Measurements from ENCODE around the gene ZNF628.

The ZNF628 gene

DNA sequence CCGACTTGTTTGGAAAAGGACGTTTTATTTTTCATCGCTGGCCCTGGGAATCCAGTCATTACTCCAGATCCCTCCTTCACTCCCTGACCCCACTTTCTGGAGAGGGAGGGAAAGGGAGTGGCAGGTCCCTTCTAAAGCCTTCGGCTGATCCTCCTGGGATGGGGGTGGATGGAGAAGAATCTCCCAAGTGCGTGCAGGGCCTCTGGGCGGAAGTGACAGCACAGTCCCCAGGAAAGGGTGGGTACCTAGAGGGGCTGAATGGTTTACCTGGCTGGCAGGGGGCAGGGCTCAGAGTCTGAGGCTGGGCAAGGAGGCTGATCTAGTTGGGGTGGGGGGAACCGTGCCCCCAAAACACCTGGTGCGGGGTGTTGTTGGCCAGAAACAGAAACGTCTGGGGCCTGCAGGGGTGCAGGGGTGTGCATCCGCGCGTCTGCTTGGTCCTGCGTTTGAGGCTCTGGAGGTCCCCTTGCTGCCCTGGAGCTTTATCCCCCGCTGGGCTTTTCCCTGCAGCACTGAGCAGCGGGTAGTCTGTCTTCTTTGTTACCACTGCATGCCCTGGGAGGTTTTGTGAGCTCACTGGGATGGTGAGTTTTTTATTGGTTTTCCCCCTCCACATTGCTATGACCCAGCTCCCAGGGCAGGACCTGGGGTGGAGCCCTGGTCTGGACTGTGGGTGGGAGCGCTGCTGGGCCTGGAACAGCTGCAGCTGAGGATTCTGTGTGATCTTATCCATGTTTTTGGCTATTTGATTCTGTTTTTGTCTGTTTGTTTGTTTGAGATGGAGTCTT lies 3.0 kb upstream of the ZNF628 start:
- no peak overlapping the region for H2AFZ ChIP-seq (ENCODE audit: low read length)
- H3K9me3 ChIP-seq (ENCODE audit: low read length): no peaks in the 10 kb centered on the region
- no peak for TF ChIP-seq CTCF (IDR thresholded peaks at IDR 0.05; ENCODE audit: low read length)
- no peak for TF ChIP-seq EZH2 (IDR thresholded peaks at IDR 0.05; ENCODE audit: borderline replicate concordance, low read length)
- H3K9ac ChIP-seq (ENCODE audit: low read length): no peak overlapping the region
- no peaks in the 10 kb centered on the region for H4K20me1 ChIP-seq (ENCODE audit: insufficient read depth, low read length)
- H3K27ac ChIP-seq (ENCODE audit: low read depth, low read length, poor library complexity, severe bottlenecking): no peak overlapping the region
- H3K4me1 ChIP-seq (ENCODE audit: insufficient read depth, low read length, severe bottlenecking): peaks cover 17% of the 10 kb centered on the region
- no peak overlapping the region for H3K4me3 ChIP-seq (ENCODE audit: low read depth, low read length, poor library complexity, severe bottlenecking)
- H3F3A ChIP-seq (ENCODE audit: insufficient read depth, low read length): no peaks in the 10 kb centered on the region
- no peaks in the 10 kb centered on the region for H3K9me2 ChIP-seq (ENCODE audit: low read depth, low read length)
- no peaks in the 10 kb centered on the region for H3K36me3 ChIP-seq (ENCODE audit: insufficient read depth, low read length)
- H3K79me2 ChIP-seq (ENCODE audit: insufficient read depth, low read length): no peaks in the 10 kb centered on the region
- H3K27me3 ChIP-seq (ENCODE audit: insufficient read depth, low read length): no peaks in the 10 kb centered on the region
- H3K4me2 ChIP-seq (ENCODE audit: low read length): no peak overlapping the region

DNA sequence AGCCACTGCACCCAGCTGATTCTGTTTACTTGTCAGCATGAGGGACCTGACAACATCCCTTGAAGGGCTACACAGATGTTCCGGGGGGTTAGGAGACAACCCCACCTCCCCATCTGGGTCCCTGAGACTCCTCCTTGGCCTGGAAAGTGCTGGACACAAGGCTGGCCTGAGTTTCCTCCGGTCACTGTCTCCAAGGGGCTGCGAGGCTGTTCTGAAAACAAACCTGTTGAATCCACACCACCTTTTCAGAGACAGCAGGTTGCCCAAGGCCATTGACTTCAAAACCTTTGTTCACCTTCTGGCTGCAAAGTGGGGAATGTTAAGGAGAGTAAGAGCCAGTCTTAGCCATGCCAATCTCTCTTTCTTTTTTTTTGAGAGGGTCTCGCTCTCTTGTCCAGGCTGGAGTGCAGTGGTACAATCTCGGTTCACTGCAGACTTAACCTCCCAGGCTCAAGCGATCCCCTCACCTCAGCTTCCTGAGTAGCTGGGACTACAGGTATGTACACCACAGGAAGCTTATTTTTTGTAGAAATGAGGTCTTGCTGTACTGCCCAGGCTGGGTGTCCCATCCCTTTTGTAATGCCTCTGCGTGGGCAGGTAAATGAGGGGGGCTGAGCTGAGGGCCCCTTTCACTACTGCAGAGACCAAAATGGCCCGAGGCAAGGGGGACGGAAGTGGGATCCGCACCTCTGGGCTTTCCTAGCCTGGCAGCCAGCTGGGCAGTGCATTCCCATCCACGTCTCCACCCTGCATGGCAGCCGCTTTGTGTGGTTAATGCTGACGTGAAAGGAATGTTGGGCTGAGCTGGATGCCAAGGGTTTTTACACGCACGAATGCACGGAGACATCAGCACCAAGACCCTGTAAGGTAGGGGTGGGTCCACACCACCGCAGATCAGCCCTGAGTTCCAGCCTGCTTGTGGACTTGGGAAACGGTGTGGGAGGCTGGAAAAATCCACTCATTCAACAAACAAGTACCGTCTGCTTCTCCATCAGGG lies 1.9 kb upstream of the ZNF628 start:
- Histone ChIP-seq H3K27ac (ENCODE audit: low read depth, low read length, poor library complexity, severe bottlenecking) (no peak overlapping the region), H3K9me2 (ENCODE audit: low read depth, low read length) (no peaks in the 10 kb centered on the region), H3K36me3 (ENCODE audit: insufficient read depth, low read length) (no peaks in the 10 kb centered on the region), H3K27me3 (ENCODE audit: insufficient read depth, low read length) (no peaks in the 10 kb centered on the region), H3F3A (ENCODE audit: insufficient read depth, low read length) (no peaks in the 10 kb centered on the region), H3K4me3 (ENCODE audit: low read depth, low read length, poor library complexity, severe bottlenecking) (no peak overlapping the region), H2AFZ (ENCODE audit: low read length) (no peak overlapping the region), H3K4me2 (ENCODE audit: low read length) (no peak overlapping the region), H3K9ac (ENCODE audit: low read length) (no peak overlapping the region), H3K4me1 (ENCODE audit: insufficient read depth, low read length, severe bottlenecking) (peaks cover 17% of the 10 kb centered on the region), H3K79me2 (ENCODE audit: insufficient read depth, low read length) (no peaks in the 10 kb centered on the region), H3K9me3 (ENCODE audit: low read length) (no peaks in the 10 kb centered on the region), H4K20me1 (ENCODE audit: insufficient read depth, low read length) (no peaks in the 10 kb centered on the region)
- TF ChIP-seq EZH2 (IDR thresholded peaks at IDR 0.05; ENCODE audit: borderline replicate concordance, low read length): no peak
- no peak for TF ChIP-seq CTCF (IDR thresholded peaks at IDR 0.05; ENCODE audit: low read length)

- H3K9ac ChIP-seq (ENCODE audit: low read length): peak overlapping the region; percentile 50; the same call in 1 of the 2 replicates
- H2AFZ ChIP-seq (ENCODE audit: low read length): no peak overlapping the region
- H3K4me2 ChIP-seq (ENCODE audit: low read length): peak overlapping the region; percentile 60
- no peak for TF ChIP-seq CTCF (IDR thresholded peaks at IDR 0.05; ENCODE audit: low read length)
- H3K36me3 ChIP-seq (ENCODE audit: insufficient read depth, low read length): no peaks in the 10 kb centered on the region
- H3K9me2 ChIP-seq (ENCODE audit: low read depth, low read length): no peaks in the 10 kb centered on the region
- no peak overlapping the region for H3K27ac ChIP-seq (ENCODE audit: low read depth, low read length, poor library complexity, severe bottlenecking)
- peak overlapping the region; percentile 67 for H3K4me3 ChIP-seq (ENCODE audit: low read depth, low read length, poor library complexity, severe bottlenecking)
- no peaks in the 10 kb centered on the region for H3F3A ChIP-seq (ENCODE audit: insufficient read depth, low read length)
- no peaks in the 10 kb centered on the region for H3K79me2 ChIP-seq (ENCODE audit: insufficient read depth, low read length)
- H3K4me1 ChIP-seq (ENCODE audit: insufficient read depth, low read length, severe bottlenecking): peaks cover 17% of the 10 kb centered on the region
- no peaks in the 10 kb centered on the region for H3K9me3 ChIP-seq (ENCODE audit: low read length)
- H3K27me3 ChIP-seq (ENCODE audit: insufficient read depth, low read length): no peaks in the 10 kb centered on the region
- no peaks in the 10 kb centered on the region for H4K20me1 ChIP-seq (ENCODE audit: insufficient read depth, low read length)
Observed at GRCh38 chr19:55477905-55478304, 1.5 kb downstream of the ZNF628 start.
